CD14-positive monocyte (primary cell): ENCODE results near the gene AFF2. TPM values are rescaled to one million over a fixed set of nuclear protein-coding genes. Genes with fewer than 3 reads are reported as not detected.

Experiments used
- DNase-seq, 3 donors: peaks; one replicate each; pipeline ENCODE4 v3.0.0-alpha.2; 2011 to 2022
- H2AFZ ChIP-seq: 2 replicates; pipeline ENCODE4 v1.6.0; 2012; ENCODE audit warnings: mild to moderate bottlenecking, low read depth, low read length, inconsistent platforms; ENCODE audit not compliant: insufficient read depth, poor library complexity, severe bottlenecking
- H3K27ac ChIP-seq, 2 donors: 1 replicate in 1 of 2; 2 replicates in 1 of 2; pipeline ENCODE4 v1.5.1; 2012 to 2013; ENCODE audit warnings: low read length in 2 of 2, control low read depth in 1 of 2, inconsistent platforms in 1 of 2, low read depth in 1 of 2, mild to moderate bottlenecking in 1 of 2
- H3K27me3 ChIP-seq, 2 donors: one replicate each; pipeline versions ENCODE4 v1.6.0 to v1.6.1; 2011 to 2013; ENCODE audit warnings: low read length in 2 of 2; ENCODE audit not compliant: control insufficient read depth in 2 of 2, insufficient read depth in 2 of 2
- H3K36me3 ChIP-seq, 2 donors: replicated peaks in 1 of 2; 1 replicate in 1 of 2; 2 replicates in 1 of 2; pipeline versions ENCODE4 v1.5.1 to v1.6.1; 2012 to 2013; ENCODE audit warnings: low read length in 2 of 2, control low read depth in 1 of 2, inconsistent platforms in 1 of 2, mild to moderate bottlenecking in 1 of 2; ENCODE audit not compliant: insufficient read depth in 2 of 2, control insufficient read depth in 1 of 2
- H3K4me1 ChIP-seq, 2 donors: 1 replicate in 1 of 2; 2 replicates in 1 of 2; pipeline versions ENCODE4 v1.5.1 to v1.6.1; 2012 to 2013; ENCODE audit warnings: low read length in 2 of 2, control low read depth in 1 of 2, inconsistent platforms in 1 of 2, mild to moderate bottlenecking in 1 of 2, moderate library complexity in 1 of 2; ENCODE audit not compliant: insufficient read depth in 2 of 2, control insufficient read depth in 1 of 2
- H3K4me2 ChIP-seq: replicated peaks from 2 replicates; pipeline ENCODE3; 2012; ENCODE audit warnings: low read length, moderate library complexity, mild to moderate bottlenecking; ENCODE audit not compliant: poor library complexity, severe bottlenecking; ENCODE audit errors: extremely low read depth
- H3K4me3 ChIP-seq, 3 experiments: fragments of 200-600 bp in 1 of 3; sonication (generic) in 1 of 3; replicated peaks in 1 of 3; 1 replicate in 2 of 3; 2 replicates in 1 of 3; pipeline ENCODE4 v1.5.1; 2011 to 2013; ENCODE audit warnings: low read length in 3 of 3, mild to moderate bottlenecking in 3 of 3, control low read depth in 2 of 3, low read depth in 2 of 3, inconsistent platforms in 1 of 3, moderate library complexity in 1 of 3
- H3K79me2 ChIP-seq: 2 replicates; pipeline ENCODE4 v1.6.0; 2012; ENCODE audit warnings: mild to moderate bottlenecking, control low read depth, inconsistent platforms, low read length, moderate library complexity; ENCODE audit not compliant: insufficient read depth
- H3K9ac ChIP-seq: 2 replicates; pipeline ENCODE4 v1.6.0; 2017; ENCODE audit warnings: low read length, mild to moderate bottlenecking; ENCODE audit not compliant: insufficient read depth, poor library complexity, severe bottlenecking
- H3K9me3 ChIP-seq, 2 donors: replicated peaks in 1 of 2; 1 replicate in 1 of 2; 2 replicates in 1 of 2; pipeline versions ENCODE4 v1.5.1 to v1.6.1; 2012 to 2013; ENCODE audit warnings: low read length in 2 of 2, control low read depth in 1 of 2; ENCODE audit not compliant: control insufficient read depth in 1 of 2, insufficient read depth in 1 of 2
- H4K20me1 ChIP-seq: 2 replicates; pipeline ENCODE4 v1.6.0; 2012; ENCODE audit warnings: mild to moderate bottlenecking, low read length, control low read depth, moderate library complexity; ENCODE audit not compliant: insufficient read depth
- H3K27ac Mint-ChIP-seq, 7 donors: one replicate each; pipeline ENCODE4 v1.8.0; 2020; ENCODE audit warnings: mild to moderate bottlenecking in 7 of 7, mixed read lengths in 7 of 7, moderate library complexity in 6 of 7, inconsistent platforms in 2 of 7
- H3K27me3 Mint-ChIP-seq, 3 donors: one replicate each; pipeline ENCODE4 v1.8.0; 2021 to 2022; ENCODE audit warnings: low read depth in 3 of 3, mild to moderate bottlenecking in 3 of 3, mixed read lengths in 3 of 3, moderate library complexity in 3 of 3, inconsistent platforms in 1 of 3
- H3K36me3 Mint-ChIP-seq, 2 donors: one replicate each; pipeline ENCODE4 v1.8.0; 2020; ENCODE audit warnings: mixed read lengths in 2 of 2, inconsistent platforms in 1 of 2, mild to moderate bottlenecking in 1 of 2
- H3K4me1 Mint-ChIP-seq: one replicate; pipeline ENCODE4 v1.8.0; 2020; ENCODE audit warnings: mild to moderate bottlenecking, mixed read lengths
- H3K4me3 Mint-ChIP-seq, 2 donors: one replicate each; pipeline ENCODE4 v1.8.0; 2020; ENCODE audit warnings: mild to moderate bottlenecking in 2 of 2, mixed read lengths in 2 of 2, moderate library complexity in 1 of 2
- H3K9me3 Mint-ChIP-seq, 7 donors: one replicate each; pipeline ENCODE4 v1.8.0; 2020 to 2022; ENCODE audit warnings: mixed read lengths in 7 of 7, mild to moderate bottlenecking in 6 of 7, moderate library complexity in 6 of 7, inconsistent platforms in 2 of 7
- WGBS: methylation state at CpG from one replicate; pipeline ENCODE4 v1.1.5; 2013; ENCODE audit warnings: missing lambda C conversion rate; ENCODE audit not compliant: insufficient coverage; 5-methylcytosine and 5-hydroxymethylcytosine counted together
- intact Hi-C, 2 donors: fragments of 100-400 bp; cut with micrococcal nuclease; formaldehyde crosslinking; loops; one replicate each; pipeline versions ENCODE4 v1.15.0 to v1.15.1; 2023
- polyA plus RNA-seq, 3 donors: library from polyadenylated mRNA; depleted of rRNA in 1 of 3; unstranded in 2 of 3; stranded (reverse) in 1 of 3; fragments of 300-500 nt in 2 of 3; fragments of >200 nt in 1 of 3; fragmentation: Illumina TruSeq in 2 of 3; gene quantifications; 1 replicate in 2 of 3; 2 replicates in 1 of 3; pipeline ENCODE4 v1.2.3, GENCODE V29; 2012 to 2021
- TF ChIP-seq, protein P1 (sequence below): fragments of 200-600 bp; IDR thresholded peaks from one replicate; pipeline ENCODE4 v1.8.0; 2022; ENCODE audit warnings: antibody characterized with exemption, mild to moderate bottlenecking

Gene AFF2
- polyA plus RNA-seq, 3 donors = 0.07 to 1.1 (median 0.70) TPM

DNA sequence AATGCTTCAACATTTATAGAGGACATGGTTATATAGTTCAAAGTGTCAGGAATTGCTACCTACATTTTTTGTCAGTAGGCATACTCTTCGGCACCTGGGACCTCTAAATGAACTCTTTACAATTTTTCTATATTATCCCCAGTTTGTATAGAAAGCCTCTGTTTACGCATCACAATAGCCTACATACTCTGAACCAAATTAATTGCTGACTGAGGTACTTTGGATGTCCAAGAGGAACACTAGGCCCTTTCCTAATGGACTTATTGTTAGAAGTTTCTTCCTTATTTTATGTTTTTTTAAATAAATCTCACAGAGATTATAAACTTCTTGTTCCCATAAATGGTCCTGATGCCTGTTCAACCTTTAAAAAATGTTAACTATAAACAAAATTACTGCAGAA, 8.4 kb upstream of the AFF2 start:
- H3K4me1 ChIP-seq = peaks cover 15 to 18% of the 10 kb centered on the region in 2 donors
- Mint-ChIP-seq H3K27ac (no peak overlapping the region), H3K27me3 (no peaks in the 10 kb centered on the region), H3K4me3 (no peak overlapping the region), H3K9me3 (peaks cover 0 to 2% (median 0%) of the 10 kb centered on the region in 7 donors), H3K36me3 (no peaks in the 10 kb centered on the region), H3K4me1 (peaks cover 13% of the 10 kb centered on the region)
- intact Hi-C loops = no loop called here
- DNase-seq = no peak
- H3K9me3 ChIP-seq = no peaks in the 10 kb centered on the region
- no peaks in the 10 kb centered on the region for H3K27me3 ChIP-seq
- TF ChIP-seq, protein P1, sequence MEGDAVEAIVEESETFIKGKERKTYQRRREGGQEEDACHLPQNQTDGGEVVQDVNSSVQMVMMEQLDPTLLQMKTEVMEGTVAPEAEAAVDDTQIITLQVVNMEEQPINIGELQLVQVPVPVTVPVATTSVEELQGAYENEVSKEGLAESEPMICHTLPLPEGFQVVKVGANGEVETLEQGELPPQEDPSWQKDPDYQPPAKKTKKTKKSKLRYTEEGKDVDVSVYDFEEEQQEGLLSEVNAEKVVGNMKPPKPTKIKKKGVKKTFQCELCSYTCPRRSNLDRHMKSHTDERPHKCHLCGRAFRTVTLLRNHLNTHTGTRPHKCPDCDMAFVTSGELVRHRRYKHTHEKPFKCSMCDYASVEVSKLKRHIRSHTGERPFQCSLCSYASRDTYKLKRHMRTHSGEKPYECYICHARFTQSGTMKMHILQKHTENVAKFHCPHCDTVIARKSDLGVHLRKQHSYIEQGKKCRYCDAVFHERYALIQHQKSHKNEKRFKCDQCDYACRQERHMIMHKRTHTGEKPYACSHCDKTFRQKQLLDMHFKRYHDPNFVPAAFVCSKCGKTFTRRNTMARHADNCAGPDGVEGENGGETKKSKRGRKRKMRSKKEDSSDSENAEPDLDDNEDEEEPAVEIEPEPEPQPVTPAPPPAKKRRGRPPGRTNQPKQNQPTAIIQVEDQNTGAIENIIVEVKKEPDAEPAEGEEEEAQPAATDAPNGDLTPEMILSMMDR = no peak
- H3K27ac ChIP-seq = no peak overlapping the region
- H3K36me3 ChIP-seq = no peaks in the 10 kb centered on the region
- WGBS = no CpG with 5 or more reads among the region's 2 CpGs
- H3K79me2 ChIP-seq = no peaks in the 10 kb centered on the region
- H3K4me3 ChIP-seq = no peak overlapping the region
- no peak overlapping the region for H3K4me2 ChIP-seq
- no peak overlapping the region for H2AFZ ChIP-seq
- H4K20me1 ChIP-seq = no peaks in the 10 kb centered on the region
- H3K9ac ChIP-seq = no peak overlapping the region

GRCh38 chrX:148495176-148495575, 5.2 kb upstream of the AFF2 start:
- Mint-ChIP-seq H3K27ac (peak overlapping the region in 3 of 7 donors; percentile 7 to 46 (median 15)), H3K9me3 (peaks cover 0 to 5% (median 0%) of the 10 kb centered on the region in 7 donors), H3K36me3 (no peaks in the 10 kb centered on the region), H3K4me3 (peak overlapping the region in 1 of 2 donors; percentile 53), H3K4me1 (peaks cover 24% of the 10 kb centered on the region), H3K27me3 (peaks cover 0 to 3% (median 2%) of the 10 kb centered on the region in 3 donors)
- Histone ChIP-seq H3K79me2 (no peaks in the 10 kb centered on the region), H3K27ac (no peak overlapping the region), H3K9me3 (no peaks in the 10 kb centered on the region), H2AFZ (no peak overlapping the region), H3K4me2 (peak overlapping the region; percentile 19), H3K36me3 (no peaks in the 10 kb centered on the region), H3K4me1 (peaks cover 21 to 26% of the 10 kb centered on the region in 2 donors), H4K20me1 (no peaks in the 10 kb centered on the region), H3K9ac (no peak overlapping the region), H3K4me3 (peak overlapping the region in 1 of 3 experiments; percentile 41), H3K27me3 (no peaks in the 10 kb centered on the region)
- TF ChIP-seq, protein P1 = no peak
- WGBS = no CpG with 5 or more reads among the region's 3 CpGs
- intact Hi-C loops = no loop called here
- DNase-seq = peak; percentile 26 to 60 (median 55)
